Activated B cell treated with CpG ODN at 0.5 μM for 24 hours (primary cell): ENCODE data around the gene CIBAR2. TPM values are rescaled to one million over a fixed set of nuclear protein-coding genes. Genes with fewer than 3 reads are reported as not detected.

Experiments used
- ATAC-seq: fragments of 200-7000 bp; cut with Tn5 transposase; one replicate; pipeline ENCODE4 v1.10.0; 2021; ENCODE audit warnings: low read depth, mild to moderate bottlenecking, moderate library complexity
- CTCF ChIA-PET: fragments of 350-600 bp; sonication (Branson Sonifier 250); formaldehyde crosslinking; loops from one replicate; lab custom pipeline; 2021; ENCODE audit warnings: antibody characterized with exemption; lab: Charles Lee
- POLR2A ChIA-PET: fragments of 350-600 bp; sonication (Branson Sonifier 250); formaldehyde crosslinking; loops from one replicate; lab custom pipeline; 2021; ENCODE audit warnings: antibody characterized with exemption; lab: Charles Lee
- DNase-seq: peaks from one replicate; pipeline ENCODE4 v3.0.0; 2022
- H3K27ac Mint-ChIP-seq: one replicate; pipeline ENCODE4 v1.8.0; 2020; ENCODE audit warnings: mixed read lengths
- H3K27me3 Mint-ChIP-seq: one replicate; pipeline ENCODE4 v1.8.0; 2021; ENCODE audit warnings: mixed read lengths
- H3K36me3 Mint-ChIP-seq: one replicate; pipeline ENCODE4 v1.8.0; 2021; ENCODE audit warnings: low read depth, mixed read lengths
- H3K4me1 Mint-ChIP-seq: one replicate; pipeline ENCODE4 v1.8.0; 2021; ENCODE audit warnings: mixed read lengths
- H3K4me3 Mint-ChIP-seq: one replicate; pipeline ENCODE4 v1.8.0; 2020; ENCODE audit warnings: mild to moderate bottlenecking, mixed read lengths
- H3K9me3 Mint-ChIP-seq: one replicate; pipeline ENCODE4 v1.8.0; 2020; ENCODE audit warnings: mixed read lengths
- CTCF ChIP-seq: fragments of 200-600 bp; IDR thresholded peaks from one replicate; pipeline ENCODE4 v1.8.0; 2022; ENCODE audit warnings: antibody characterized with exemption, mild to moderate bottlenecking
- intact Hi-C: fragments of 100-400 bp; cut with micrococcal nuclease; formaldehyde crosslinking; loops from one replicate; pipeline ENCODE4 v1.15.1; 2024
- total RNA-seq: library from RNA; stranded (reverse); gene quantifications from 2 replicates; pipeline ENCODE4 v1.2.3, GENCODE V29; 2022

Gene CIBAR2
- total RNA-seq, 1 donor from 2014 or later, result not detected

GRCh38 chr16:85157372-85157771 lies 45.1 kb upstream of the CIBAR2 start:
- CTCF ChIA-PET, result interaction anchor here (1.0 kb wide), 1 partner anchor 43 kb away, joined by 3 read pairs; no protein-coding TSS in a partner anchor
- H3K9me3 Mint-ChIP-seq, result no peaks in the 10 kb centered on the region
- no peaks in the 10 kb centered on the region for H3K36me3 Mint-ChIP-seq
- peaks cover 12% of the 10 kb centered on the region for H3K4me1 Mint-ChIP-seq
- no peak for DNase-seq
- ATAC-seq, result no peak
- H3K27me3 Mint-ChIP-seq, result peaks cover 2% of the 10 kb centered on the region
- POLR2A ChIA-PET, result no interaction called here
- H3K4me3 Mint-ChIP-seq, result peak overlapping the region; percentile 83
- H3K27ac Mint-ChIP-seq, result peak overlapping the region; percentile 87
- intact Hi-C loops, result no loop called here
- no peak for TF ChIP-seq CTCF

GRCh38 chr16:85156869-85157268 lies 44.6 kb upstream of the CIBAR2 start:
- no peak for TF ChIP-seq CTCF
- peaks cover 2% of the 10 kb centered on the region for H3K27me3 Mint-ChIP-seq
- POLR2A ChIA-PET, result no interaction called here
- H3K4me3 Mint-ChIP-seq, result no peak overlapping the region
- peaks cover 12% of the 10 kb centered on the region for H3K4me1 Mint-ChIP-seq
- H3K27ac Mint-ChIP-seq, result no peak overlapping the region
- intact Hi-C loops, result no loop called here
- no peaks in the 10 kb centered on the region for H3K36me3 Mint-ChIP-seq
- CTCF ChIA-PET, result no interaction called here
- DNase-seq, result no peak
- H3K9me3 Mint-ChIP-seq, result no peaks in the 10 kb centered on the region
- no peak for ATAC-seq

- intact Hi-C loops, result no loop called here
- H3K27ac Mint-ChIP-seq, result no peak overlapping the region
- no peak for DNase-seq
- no peak for ATAC-seq
- ChIA-PET CTCF (no interaction called here), POLR2A (no interaction called here)
- H3K4me1 Mint-ChIP-seq, result peaks cover 12% of the 10 kb centered on the region
- peaks cover 2% of the 10 kb centered on the region for H3K27me3 Mint-ChIP-seq
- H3K36me3 Mint-ChIP-seq, result no peaks in the 10 kb centered on the region
- TF ChIP-seq CTCF, result no peak
- no peaks in the 10 kb centered on the region for H3K9me3 Mint-ChIP-seq
- H3K4me3 Mint-ChIP-seq, result no peak overlapping the region
Observed at GRCh38 chr16:85156440-85156839, 44.2 kb upstream of the CIBAR2 start.

- Mint-ChIP-seq H3K27me3 (peaks cover 4% of the 10 kb centered on the region), H3K27ac (no peak overlapping the region), H3K4me1 (peaks cover 11% of the 10 kb centered on the region), H3K36me3 (no peaks in the 10 kb centered on the region), H3K4me3 (no peak overlapping the region), H3K9me3 (no peaks in the 10 kb centered on the region)
- ChIA-PET CTCF (no interaction called here), POLR2A (no interaction called here)
- ATAC-seq (no peak), DNase-seq (no peak)
- TF ChIP-seq CTCF, result no peak
- intact Hi-C loops, result no loop called here
Observed at GRCh38 chr16:85153656-85154091, 41.4 kb upstream of the CIBAR2 start.

GRCh38 chr16:85153046-85153445 lies 40.8 kb upstream of the CIBAR2 start:
- Mint-ChIP-seq H3K27me3 (peaks cover 4% of the 10 kb centered on the region), H3K9me3 (no peaks in the 10 kb centered on the region), H3K4me1 (peaks cover 7% of the 10 kb centered on the region), H3K27ac (no peak overlapping the region), H3K4me3 (no peak overlapping the region), H3K36me3 (no peaks in the 10 kb centered on the region)
- DNase-seq (no peak), ATAC-seq (no peak)
- POLR2A ChIA-PET, result no interaction called here
- intact Hi-C loops, result no loop called here
- TF ChIP-seq CTCF, result no peak
- CTCF ChIA-PET, result no interaction called here
